Measurements from ENCODE around the gene P4HB.
A peak's percentile ranks its signal among the peaks of the same experiment; 100 is the strongest.
"Not testable (repeated sequence)": the region's sequence is repeated elsewhere in the genome, so short reads cannot be mapped to it uniquely, and the experiment has no call there.

The P4HB gene

GRCh38 chr17:81844887-81845286, 15.4 kb downstream of the P4HB start:
- no peak for DNase-seq

GRCh38 chr17:81844327-81844851, 15.9 kb downstream of the P4HB start:
- no peak for DNase-seq

- no peak for DNase-seq
Measured at GRCh38 chr17:81843713-81844326, 16.5 kb downstream of the P4HB start.

GRCh38 chr17:81842725-81843504, 17.4 kb downstream of the P4HB start:
- DNase-seq, result no peak

GRCh38 chr17:81842378-81842724, 18.0 kb downstream of the P4HB start:
- DNase-seq, result no peak

GRCh38 chr17:81841866-81842265, 18.5 kb downstream of the P4HB start:
- DNase-seq, result no peak

GRCh38 chr17:81840826-81841778, 19.2 kb downstream of the P4HB start:
- no peak for DNase-seq

GRCh38 chr17:81840059-81840458, 20.3 kb downstream of the P4HB start:
- DNase-seq, result not testable (repeated sequence)

- DNase-seq, result no peak
Measured at GRCh38 chr17:81839301-81839700, 21.0 kb downstream of the P4HB start.

- DNase-seq, result no peak
Measured at GRCh38 chr17:81838753-81839255, 21.5 kb downstream of the P4HB start.

- peak; percentile 98 for DNase-seq
Measured at GRCh38 chr17:81837641-81838040, 22.7 kb downstream of the P4HB start.

- no peak for DNase-seq
Measured at GRCh38 chr17:81834831-81835267, 25.5 kb downstream of the P4HB start, which contains the start of gene PPP1R27. PPP1R27 (minus strand) TSS chr17:81835050; CDS start chr17:81834953, 97 bp downstream.

GRCh38 chr17:81833921-81834830, 26.2 kb downstream of the P4HB start:
- no peak for DNase-seq

GRCh38 chr17:81833160-81833920, 27.0 kb downstream of the P4HB start, which contains the start of gene MCRIP1:
MCRIP1 (minus strand) TSS chr17:81833291; CDS start chr17:81824506, 8,785 bp downstream.
- DNase-seq, result peak; percentile 47

- no peak for DNase-seq
Measured at GRCh38 chr17:81832608-81833159, 27.7 kb downstream of the P4HB start.

GRCh38 chr17:81831957-81832607, 28.3 kb downstream of the P4HB start:
- DNase-seq, result peak; percentile 42

- DNase-seq, result no peak
Measured at GRCh38 chr17:81831563-81831956, 28.8 kb downstream of the P4HB start.

GRCh38 chr17:81829858-81830257, 30.5 kb downstream of the P4HB start:
- DNase-seq, result no peak

GRCh38 chr17:81828656-81829055, 31.7 kb downstream of the P4HB start:
- DNase-seq, result no peak
